ENCODE data around the gene KMT5B. TPM values are rescaled to one million over a fixed set of nuclear protein-coding genes. Genes with fewer than 3 reads are reported as not detected.

Gene KMT5B
- total RNA-seq, 3 donors from 2014 or later: 35.2 to 74.6 (median 43.9) TPM

DNA sequence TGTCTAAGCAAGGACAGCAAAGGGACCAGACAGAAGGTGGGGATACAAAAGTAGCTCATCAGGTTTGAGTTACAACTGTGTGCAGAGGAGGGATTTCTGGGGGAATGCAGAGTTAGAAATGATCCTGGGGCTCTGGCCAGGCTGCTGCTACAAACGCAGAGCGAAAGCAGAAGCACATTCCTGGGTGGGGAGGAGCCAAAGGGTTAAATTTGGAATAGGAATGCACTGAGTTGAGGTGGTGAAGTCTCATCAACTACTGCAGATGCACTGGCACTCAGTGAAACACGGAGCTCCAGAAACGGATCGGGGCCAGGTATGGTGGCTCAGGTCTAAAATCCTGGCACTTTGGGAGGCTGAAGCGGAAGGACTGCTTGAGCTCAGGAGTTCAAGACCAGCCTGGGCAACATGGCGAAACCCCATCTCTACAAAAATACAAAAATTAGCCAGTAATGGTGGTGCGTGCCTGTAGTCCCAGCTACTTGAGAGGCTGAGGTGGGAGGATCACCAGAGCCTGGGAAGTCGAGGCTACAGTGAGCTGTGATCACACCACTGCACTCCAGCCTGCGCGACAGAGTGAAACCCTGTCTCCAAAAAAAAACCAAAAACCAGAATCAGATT, 95.1 kb downstream of the KMT5B start:
- TF ChIP-seq POLR2A (IDR thresholded peaks at IDR 0.05) (no peak), POLR2AphosphoS5 (IDR thresholded peaks at IDR 0.05) (no peak)
- TF ChIP-seq, protein P1, sequence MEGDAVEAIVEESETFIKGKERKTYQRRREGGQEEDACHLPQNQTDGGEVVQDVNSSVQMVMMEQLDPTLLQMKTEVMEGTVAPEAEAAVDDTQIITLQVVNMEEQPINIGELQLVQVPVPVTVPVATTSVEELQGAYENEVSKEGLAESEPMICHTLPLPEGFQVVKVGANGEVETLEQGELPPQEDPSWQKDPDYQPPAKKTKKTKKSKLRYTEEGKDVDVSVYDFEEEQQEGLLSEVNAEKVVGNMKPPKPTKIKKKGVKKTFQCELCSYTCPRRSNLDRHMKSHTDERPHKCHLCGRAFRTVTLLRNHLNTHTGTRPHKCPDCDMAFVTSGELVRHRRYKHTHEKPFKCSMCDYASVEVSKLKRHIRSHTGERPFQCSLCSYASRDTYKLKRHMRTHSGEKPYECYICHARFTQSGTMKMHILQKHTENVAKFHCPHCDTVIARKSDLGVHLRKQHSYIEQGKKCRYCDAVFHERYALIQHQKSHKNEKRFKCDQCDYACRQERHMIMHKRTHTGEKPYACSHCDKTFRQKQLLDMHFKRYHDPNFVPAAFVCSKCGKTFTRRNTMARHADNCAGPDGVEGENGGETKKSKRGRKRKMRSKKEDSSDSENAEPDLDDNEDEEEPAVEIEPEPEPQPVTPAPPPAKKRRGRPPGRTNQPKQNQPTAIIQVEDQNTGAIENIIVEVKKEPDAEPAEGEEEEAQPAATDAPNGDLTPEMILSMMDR (IDR thresholded peaks at IDR 0.05): no peak
- intact Hi-C loops (cut with DNase I; ENCODE audit: low total_unique reads): no loop called here
- H3K27ac ChIP-seq: peak overlapping the region; percentile 76 to 99

DNA sequence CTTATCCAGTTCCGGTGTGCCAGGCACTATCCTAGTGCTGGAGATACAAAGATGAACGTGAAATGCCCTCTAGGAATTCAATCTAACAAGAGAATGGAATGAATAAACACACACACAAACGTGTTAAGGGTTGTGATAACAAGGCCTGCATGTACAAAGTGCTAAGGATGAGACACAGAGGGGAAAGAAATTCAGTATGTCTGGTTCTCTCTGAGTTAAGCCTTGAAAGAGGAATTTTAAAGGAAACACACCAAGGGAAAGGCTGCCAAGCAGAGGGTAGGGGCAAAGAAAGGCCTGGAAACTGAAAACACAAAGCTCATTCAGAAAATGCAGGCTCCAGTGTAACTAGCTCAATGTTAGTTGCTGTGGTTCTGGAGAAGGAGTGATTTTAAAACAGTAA, 96.1 kb downstream of the KMT5B start:
- no peaks in the 10 kb centered on the region for H3K9me3 ChIP-seq
- no peaks in the 10 kb centered on the region for H3K27me3 ChIP-seq
- intact Hi-C loops (cut with DNase I; ENCODE audit: low total_unique reads): no loop called here
- DNase-seq (ENCODE audit: low spot score in 2 of 2): no peak
- no peak overlapping the region for H3K4me3 ChIP-seq
- TF ChIP-seq POLR2AphosphoS5 (IDR thresholded peaks at IDR 0.05) (no peak), POLR2A (IDR thresholded peaks at IDR 0.05) (no peak)
- TF ChIP-seq, protein P1 (IDR thresholded peaks at IDR 0.05): no peak
- H3K27ac ChIP-seq: peak overlapping the region in 1 of 2 donors; percentile 40
- H3K36me3 ChIP-seq: no peaks in the 10 kb centered on the region
- peaks cover 1 to 2% of the 10 kb centered on the region in 2 donors for H3K4me1 ChIP-seq

More for the DNA sequence above, 95.1 kb downstream of the KMT5B start:
- Histone ChIP-seq H3K9me3 (no peaks in the 10 kb centered on the region), H3K27me3 (no peaks in the 10 kb centered on the region), H3K4me1 (peaks cover 4 to 5% of the 10 kb centered on the region in 2 donors), H3K36me3 (no peaks in the 10 kb centered on the region), H3K4me3 (peak overlapping the region in 2 of 3 donors; percentile 72 to 95)
- DNase-seq (ENCODE audit: low spot score in 2 of 2): no peak

GRCh38 chr11:68116126-68116525, 97.0 kb downstream of the KMT5B start:
- Histone ChIP-seq H3K4me3 (no peak overlapping the region), H3K27me3 (no peaks in the 10 kb centered on the region), H3K4me1 (no peaks in the 10 kb centered on the region), H3K9me3 (no peaks in the 10 kb centered on the region), H3K27ac (no peak overlapping the region), H3K36me3 (no peaks in the 10 kb centered on the region)
- intact Hi-C loops (cut with DNase I; ENCODE audit: low total_unique reads): no loop called here
- TF ChIP-seq, protein P1 (IDR thresholded peaks at IDR 0.05): no peak
- TF ChIP-seq POLR2A (IDR thresholded peaks at IDR 0.05) (no peak), POLR2AphosphoS5 (IDR thresholded peaks at IDR 0.05) (no peak)
- peak in 1 of 2 donors; percentile 9 for DNase-seq (ENCODE audit: low spot score in 2 of 2)

GRCh38 chr11:68115285-68115684, 97.8 kb downstream of the KMT5B start:
- no peaks in the 10 kb centered on the region for H3K4me1 ChIP-seq
- H3K36me3 ChIP-seq: no peaks in the 10 kb centered on the region
- H3K27ac ChIP-seq: no peak overlapping the region
- intact Hi-C loops (cut with DNase I; ENCODE audit: low total_unique reads): no loop called here
- H3K9me3 ChIP-seq: no peaks in the 10 kb centered on the region
- TF ChIP-seq POLR2A (IDR thresholded peaks at IDR 0.05) (no peak), POLR2AphosphoS5 (IDR thresholded peaks at IDR 0.05) (no peak)
- TF ChIP-seq, protein P1 (IDR thresholded peaks at IDR 0.05): no peak
- H3K4me3 ChIP-seq: no peak overlapping the region
- no peak for DNase-seq (ENCODE audit: low spot score in 2 of 2)
- H3K27me3 ChIP-seq: no peaks in the 10 kb centered on the region

DNA sequence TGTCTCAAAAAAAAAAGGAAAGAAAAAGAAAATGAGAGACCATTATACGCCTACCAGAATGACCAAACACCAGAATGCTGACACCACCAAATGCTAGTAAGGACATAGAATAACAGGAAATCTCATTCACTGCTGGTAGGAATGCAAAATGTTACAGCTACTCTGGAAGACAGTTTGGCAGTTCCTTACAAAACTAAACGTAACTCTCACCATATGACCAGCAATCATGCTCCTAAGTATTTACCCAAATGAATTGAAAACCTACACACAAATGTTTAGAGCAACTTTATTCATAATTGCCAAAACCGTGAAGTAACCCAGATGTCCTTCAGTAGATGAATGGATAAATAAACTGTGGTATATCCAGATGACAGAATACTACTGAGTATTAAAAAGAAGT, 99.1 kb downstream of the KMT5B start:
- H3K36me3 ChIP-seq: no peaks in the 10 kb centered on the region
- intact Hi-C loops (cut with DNase I; ENCODE audit: low total_unique reads): no loop called here
- H3K4me1 ChIP-seq: no peaks in the 10 kb centered on the region
- no peak for DNase-seq (ENCODE audit: low spot score in 2 of 2)
- no peaks in the 10 kb centered on the region for H3K27me3 ChIP-seq
- no peak for TF ChIP-seq POLR2A (IDR thresholded peaks at IDR 0.05)
- peak overlapping the region in 1 of 2 donors; percentile 14 for H3K27ac ChIP-seq
- no peaks in the 10 kb centered on the region for H3K9me3 ChIP-seq
- H3K4me3 ChIP-seq: no peak overlapping the region
